HG03558 (cell line): ENCODE results near the gene SWAP70.

Experiments
- ATAC-seq: cut with Tn5 transposase; IDR thresholded peaks from one replicate; pipeline ENCODE4 v1.9.1; 2021; ENCODE audit warnings: moderate number of reproducible peaks; ENCODE audit not compliant: unreplicated experiment; ENCODE audit errors: extremely low read depth

The SWAP70 gene

DNA sequence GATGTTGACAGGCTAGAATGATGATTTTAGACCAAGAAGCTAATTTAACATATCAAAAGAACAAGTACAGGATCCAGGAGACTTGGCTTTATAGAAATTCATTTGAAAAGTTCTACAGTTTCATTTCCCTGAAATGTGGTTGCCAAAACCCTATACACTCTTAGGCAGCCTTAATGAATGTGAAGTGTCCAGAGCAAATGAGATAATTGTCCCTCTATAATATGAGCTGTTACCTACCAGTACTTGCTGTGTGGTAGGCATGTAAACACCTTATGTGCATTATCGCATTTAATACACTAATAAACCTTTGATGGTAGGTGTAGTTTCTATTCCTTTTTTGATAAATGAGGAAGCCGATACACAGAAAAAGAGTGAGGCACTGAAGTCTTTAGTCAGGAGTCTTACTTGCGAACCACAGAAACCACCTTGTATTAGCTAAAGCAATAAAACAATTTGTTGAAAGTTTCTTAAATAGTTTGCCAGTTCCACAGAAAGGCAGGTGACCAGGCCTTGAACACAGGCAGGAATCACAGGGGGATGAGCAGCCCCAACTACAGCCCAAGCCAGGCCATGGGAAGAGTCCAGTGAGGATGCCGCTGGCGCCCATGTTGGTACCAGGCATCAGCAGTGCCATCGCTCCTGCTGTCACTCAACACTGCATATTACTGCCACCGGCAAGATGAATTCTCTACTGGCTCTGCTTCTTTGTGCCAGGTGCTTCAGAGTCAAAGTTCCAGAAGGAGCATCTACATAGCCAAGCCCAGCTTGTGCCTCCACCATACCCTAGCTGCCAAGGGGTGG lies 81.7 kb downstream of the SWAP70 start:
- no peak for ATAC-seq

DNA sequence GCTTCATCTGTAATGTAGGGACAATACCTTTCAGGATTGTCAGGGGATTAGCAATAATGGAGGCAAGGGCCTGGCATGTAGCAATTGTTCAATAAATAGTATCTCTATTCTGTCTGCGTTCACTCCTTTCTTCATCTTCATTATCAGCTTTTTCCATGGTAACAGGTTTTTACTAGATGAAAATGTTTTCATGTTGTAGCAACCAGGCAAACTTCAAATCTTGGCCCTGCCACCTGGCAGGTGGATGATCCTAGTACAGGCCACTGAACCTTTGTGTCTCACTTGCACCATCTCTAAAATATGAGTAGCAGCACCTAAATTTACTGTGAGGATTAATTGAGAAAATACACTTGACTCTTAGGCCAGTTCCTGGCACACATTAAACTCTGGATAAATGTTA lies 83.4 kb downstream of the SWAP70 start:
- no peak for ATAC-seq

DNA sequence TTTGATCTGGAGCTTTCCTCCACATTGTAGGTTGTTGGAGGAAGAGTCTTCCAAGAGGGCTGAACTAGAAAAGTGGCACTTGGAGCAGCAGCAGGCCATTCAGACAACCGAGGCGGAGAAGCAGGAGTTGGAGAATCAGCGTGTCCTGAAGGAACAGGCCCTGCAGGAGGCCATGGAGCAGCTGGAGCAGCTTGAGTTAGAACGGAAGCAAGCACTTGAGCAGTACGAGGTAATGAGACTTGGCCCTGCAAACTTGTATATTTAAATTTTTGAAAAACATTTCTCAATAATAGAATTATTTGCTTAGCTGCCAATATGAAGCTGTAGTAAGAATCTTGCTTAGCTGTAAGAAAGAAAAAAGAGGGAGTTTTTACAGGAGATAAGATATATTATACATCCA lies 84.0 kb downstream of the SWAP70 start:
- ATAC-seq = no peak

DNA sequence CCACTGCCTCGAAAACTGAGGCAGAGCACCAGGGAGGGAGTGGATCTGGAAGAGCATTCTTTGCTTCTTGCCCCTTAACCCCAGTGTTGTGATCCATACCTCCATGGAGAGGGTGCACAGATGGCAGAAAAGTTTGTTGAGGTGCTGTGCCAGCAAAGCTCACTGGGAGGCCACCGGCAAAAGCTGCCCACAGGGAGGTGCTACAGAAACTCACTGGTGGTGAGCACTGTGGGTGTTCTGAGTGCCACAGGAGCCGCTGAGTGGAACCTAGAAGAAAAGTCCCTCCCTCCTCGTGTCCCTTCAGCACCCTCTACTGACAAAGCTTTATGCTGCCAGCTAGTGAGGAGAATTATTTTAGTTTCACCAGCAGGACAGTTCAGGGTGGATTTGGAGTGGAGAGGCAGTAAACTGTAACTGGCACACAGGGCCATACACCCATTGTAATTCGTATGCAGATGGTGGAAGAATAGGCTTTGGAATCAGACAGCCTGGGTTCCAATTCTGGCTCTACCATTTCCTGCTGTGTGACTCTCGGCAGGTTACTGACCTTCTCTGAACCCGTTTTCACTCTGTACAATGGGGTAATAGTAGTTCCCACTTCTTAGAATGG lies 84.6 kb downstream of the SWAP70 start:
- no peak for ATAC-seq

DNA sequence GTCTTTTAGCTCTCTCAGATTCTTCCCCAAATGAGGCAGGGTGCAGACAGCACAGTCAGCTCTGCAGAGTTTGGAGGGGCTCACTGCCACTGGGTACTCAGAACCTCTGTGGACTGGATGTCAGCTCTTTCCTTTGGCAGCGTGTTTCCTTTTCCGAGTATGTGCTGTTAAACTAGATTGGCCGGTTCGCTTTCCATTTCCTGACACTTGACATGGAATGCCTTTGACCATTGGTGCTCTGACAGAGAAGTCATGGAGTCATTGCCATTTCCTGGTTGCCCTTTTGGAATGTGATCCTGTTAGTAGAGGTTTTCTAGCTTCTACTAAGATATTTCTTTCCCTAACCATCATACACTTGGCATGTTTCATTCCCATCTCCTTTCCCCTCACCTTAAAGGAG lies 86.7 kb downstream of the SWAP70 start:
- ATAC-seq = no peak

DNA sequence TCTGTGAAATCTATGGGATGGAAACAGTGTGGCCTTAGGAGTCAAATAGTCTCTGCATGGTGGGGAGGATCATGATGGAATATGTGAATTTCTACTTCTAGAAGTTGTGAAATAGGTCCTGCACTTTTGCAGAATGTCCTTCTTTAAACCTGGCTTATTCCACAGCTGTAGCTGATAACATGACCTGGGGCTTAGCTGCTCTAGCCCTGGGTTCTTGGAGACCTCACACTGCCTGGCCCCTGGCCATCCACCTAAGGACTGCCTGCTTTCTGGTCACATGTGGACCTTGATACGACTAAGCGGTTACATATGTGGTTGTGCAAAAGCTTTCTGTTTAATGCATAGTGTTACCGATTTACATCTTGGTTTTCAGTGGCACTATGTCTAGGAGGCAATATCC lies 88.2 kb downstream of the SWAP70 start:
- no peak for ATAC-seq

DNA sequence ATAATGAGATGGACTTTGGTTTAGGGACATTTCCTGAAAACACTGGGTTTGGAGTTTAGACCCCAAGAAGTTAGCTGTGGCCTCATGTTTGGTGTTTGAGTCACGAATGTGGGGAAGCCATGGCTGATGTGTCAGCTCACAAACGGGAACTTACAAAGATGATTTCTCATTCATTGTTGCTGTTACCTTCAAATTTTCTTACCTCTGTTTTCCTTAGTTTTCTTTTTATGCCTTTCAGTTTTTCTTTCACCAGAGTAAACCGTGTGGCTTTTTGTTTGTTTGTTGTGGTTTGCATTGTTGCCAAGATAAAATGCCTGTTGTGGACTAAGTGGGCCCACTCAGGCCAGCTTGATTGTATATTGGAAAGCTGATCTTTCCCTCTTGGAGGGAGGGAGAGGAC lies 89.1 kb downstream of the SWAP70 start:
- no peak for ATAC-seq

DNA sequence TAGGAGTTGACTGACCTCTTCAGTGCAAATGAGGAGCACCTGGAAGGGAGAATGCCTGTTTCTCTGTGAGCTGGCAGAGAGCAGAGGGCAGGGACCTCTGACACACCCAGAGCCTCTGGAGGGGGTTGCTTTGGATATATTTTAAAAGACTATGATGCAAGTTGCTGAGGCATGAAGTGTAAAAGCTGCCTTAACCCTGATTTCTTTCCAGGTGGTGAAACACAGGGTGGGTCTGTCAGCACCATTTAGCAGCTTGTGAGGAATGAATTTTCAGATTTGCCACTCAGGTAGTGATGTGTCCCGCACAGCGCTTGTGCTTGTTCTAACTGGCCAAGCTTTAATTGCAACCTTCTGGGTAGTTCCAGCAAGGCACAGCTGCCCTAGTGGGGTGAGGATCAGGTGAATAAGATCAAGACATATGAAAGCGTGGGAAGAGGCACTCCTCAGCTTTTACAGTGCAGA lies 90.2 kb downstream of the SWAP70 start:
- no peak for ATAC-seq

DNA sequence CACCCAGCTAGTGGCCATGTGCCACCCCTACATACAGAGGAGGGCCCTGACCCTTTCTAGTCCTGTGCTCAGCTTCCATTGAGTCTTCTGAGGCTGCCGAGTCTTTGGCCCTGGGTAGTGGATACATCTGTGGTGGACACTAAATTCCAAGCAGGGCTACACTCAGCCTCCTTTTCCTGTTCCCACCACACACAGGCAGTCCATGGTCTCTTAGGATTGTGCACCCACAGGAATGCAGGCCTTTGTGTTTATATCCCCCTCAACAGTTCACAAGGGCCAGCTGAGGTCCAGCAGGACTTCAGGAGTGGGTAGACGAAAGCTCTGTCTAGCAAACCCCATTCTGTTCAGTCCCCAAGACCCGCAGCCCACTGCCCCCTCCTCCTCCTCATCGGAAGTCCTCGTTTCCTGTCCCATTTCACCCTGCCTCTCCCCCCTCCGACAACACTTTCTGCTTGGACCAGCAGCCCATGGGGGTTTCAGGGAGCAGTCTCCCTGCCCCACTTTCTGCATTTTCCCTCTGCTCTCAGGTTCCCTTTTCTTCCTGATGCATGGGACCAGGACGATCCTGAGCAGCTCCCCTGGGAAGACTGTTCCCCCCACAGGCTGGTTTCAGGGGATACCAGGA lies 91.8 kb downstream of the SWAP70 start:
- ATAC-seq = no peak

DNA sequence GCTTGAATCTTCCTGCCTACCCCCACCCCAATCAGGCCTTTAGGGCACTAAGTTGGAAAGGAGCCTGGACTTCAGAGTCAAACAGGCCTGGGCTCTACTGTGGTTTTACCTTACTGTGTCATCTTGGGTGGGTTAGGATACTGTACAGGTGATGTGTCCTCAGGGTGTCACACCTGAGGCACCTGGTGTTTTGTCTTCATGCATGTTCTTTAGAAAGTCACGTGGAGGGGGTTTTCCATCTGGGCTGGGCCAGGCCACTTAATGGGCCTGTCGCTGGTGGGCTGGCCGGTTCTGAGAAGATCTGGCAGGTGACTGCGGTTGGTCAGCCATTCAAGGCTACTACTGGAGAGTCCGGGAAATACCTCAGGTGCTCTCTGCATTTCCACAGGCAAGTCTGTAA lies 92.6 kb downstream of the SWAP70 start:
- no peak for ATAC-seq

DNA sequence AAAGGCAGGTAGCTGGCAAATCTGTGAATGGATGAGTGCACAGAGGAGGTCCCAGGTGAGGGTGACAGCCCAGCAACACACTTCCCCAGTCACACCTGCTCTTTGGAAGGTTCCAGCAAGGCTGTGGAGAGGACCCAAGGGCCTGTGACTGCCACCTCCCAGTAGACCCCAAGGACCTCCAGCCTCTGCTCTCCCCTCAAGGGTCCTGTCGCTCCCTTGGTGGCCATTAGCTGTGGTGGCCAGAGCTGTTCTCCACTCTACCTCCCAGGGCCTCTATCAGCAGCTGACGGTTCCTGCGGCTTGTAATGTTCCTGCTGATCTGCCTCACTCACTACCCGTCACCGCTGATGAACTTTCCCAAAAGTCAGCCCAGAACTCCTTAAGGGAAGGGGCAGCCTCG lies 93.0 kb downstream of the SWAP70 start:
- no peak for ATAC-seq

DNA sequence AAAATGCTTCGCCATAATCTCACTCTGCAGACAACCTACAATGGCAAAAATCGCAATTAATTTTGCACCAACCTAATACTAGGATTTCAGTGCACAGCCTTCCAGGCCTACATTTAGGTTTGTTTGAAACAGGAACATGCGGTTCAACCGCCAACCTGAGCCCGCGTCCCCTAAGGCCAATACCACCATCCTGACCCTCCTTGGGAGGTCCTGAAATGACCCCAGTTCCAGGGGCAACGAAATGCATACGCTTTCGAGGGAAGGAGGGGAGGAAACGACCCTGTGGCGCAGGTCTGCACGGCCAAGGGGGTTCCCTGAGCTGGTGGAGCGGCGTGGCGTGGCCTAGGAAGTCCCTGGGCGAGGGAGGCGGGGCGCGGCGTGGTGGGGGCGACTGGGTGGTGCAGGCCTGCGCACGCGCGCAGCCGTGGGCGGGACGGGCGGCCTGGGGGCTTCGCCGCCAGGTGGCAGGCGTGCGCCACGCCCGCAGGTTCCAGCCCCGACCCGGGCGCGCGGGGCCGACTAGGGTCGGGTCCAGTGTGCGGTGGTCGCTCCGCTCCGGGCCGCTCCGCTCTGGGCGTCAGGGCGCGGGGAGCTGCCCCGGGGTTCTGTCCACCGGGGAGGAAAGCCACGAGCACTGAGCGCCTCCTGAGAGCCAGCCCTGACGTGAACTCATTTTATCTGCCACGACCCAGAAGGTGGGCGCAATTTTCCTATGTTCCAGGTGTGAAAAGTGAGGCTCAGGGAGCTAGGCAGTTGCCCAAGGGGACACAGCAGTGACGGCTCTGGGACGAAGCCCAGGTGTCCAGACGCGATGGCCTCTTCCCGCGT lies 94.1 kb downstream of the SWAP70 start:
- ATAC-seq = peak; percentile 25

DNA sequence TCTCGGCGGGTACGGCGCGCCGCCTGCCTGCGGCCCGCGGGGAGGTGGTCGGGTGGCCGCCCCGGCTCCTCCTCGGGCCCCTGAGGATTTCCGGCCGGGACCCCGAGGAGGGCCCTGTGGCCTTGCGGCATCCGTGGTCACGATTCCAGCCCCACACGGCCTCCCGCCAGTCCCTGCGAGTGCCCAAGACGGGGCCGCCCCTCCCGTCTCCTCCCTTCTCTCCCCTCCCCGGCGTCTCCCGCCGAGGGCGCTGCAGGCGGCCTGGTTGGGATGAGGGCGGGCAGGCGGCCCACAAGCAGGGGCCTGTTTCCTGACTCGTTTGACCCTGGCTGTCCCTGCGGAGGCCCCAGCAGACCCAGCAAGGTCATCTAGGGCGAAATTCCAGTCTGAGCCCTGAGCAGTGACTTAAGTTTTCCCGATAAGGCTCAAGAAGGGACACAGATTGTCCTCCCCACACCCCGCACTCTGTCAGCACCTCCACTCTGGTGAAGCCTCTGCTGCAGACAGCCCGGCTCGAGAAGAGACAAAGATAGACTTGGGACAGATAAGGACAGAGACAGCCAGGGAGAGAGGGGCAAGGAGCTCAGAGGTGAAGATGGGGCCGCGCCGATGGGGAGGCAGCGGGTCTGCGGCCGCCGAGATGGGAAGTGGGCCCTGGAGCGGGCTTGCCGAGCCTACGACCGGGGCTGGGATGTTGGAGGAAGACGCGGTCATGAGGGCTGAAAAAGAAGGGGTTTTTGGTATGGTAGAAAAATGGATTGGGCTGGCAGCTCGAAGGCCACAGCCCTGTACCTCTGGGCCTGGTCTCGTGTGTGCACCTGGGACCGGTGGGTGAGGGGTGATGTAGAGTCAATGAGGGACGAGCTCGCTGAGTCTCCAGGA lies 95.0 kb downstream of the SWAP70 start:
- ATAC-seq = no peak

DNA sequence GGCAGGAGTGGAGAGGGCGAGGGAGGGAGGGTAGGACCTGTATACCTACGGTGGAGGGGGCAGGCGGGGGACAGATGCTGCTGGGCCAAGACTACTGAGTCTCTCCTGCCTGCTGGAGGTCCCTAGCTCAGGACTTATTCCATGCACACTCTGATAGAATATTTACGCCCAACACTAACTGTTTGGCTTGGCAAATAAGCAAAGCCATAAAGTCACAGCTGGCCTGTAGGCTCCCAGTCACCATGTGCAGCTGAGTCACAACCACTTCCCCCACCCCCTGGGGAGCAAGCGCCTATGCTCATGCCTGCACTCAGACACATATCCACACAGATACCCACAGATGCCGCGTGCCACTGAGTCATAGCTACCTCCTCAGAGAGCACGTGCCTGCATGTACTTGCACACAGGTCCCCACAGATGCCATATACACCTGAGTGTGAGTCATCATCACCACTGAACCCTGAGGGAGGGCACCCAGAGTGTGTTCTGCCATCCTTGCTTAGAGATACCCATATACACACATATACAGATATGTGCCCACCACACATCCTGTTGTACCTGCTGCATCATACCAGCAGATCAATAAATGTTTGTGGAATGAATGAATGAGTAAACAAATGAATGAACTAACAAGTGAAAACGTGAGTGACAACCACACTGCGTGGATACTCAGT lies 95.8 kb downstream of the SWAP70 start:
- peak; percentile 42 for ATAC-seq

DNA sequence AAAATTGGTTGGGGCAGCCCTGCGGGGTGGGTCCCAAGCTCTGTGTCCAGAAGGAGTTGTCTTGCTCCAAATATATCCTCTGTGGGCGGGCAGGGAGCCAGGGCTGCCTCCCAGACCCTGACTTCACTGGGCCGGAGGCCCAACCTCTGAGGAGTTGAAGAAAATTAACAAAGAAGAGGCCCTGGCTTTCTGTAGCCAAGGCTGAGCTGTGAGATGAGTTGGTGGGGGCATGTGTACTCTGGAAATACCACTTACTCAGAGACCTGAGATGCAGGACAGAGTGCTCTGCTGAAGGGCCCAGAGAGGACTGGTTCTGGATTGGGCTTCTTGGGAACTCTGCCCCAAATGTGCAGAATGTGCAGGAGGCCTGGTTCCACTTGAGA lies 96.3 kb downstream of the SWAP70 start:
- ATAC-seq = no peak

DNA sequence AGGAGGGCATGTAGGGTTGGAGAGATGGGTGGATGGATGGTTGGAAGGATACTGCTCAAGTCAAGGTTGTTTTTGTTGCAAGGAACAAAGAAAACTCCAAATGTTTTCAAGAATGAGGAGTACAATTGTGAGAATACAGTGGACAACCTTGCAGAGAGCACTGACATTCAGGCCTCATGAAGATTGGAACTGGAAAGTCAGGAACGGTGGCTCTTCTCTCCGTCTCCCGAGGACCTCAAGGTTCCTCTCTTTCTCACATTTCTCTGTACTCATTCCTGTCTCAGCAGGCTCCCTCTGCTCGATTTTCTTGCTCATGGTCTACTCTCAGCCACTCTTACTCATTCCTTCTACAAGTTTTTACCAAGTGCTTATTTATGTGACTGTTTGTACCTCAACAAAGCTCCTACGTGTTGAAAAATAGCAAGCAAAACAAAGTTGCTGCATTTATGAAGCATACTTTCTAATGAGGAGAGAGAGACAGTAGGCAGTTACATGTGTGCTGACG lies 97.6 kb downstream of the SWAP70 start:
- ATAC-seq = no peak

DNA sequence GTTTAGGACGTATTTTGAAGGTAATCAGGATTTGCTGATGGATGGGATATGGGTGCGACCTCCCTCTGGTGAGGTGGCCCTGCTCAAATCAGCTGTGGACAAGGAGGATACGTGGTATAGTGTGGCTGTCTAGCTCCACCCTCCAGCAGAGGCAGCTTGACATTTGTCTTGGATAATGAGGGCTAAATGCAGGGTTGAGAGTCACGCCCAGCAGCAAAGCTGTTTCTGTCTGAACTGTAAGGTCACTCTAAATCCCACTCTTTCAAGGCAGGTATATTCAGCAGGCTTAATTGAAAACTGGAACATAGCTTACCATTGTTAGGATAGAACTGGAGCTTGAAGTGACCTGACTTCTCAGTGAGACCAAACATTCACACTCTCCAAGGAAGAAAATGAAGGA lies 98.7 kb downstream of the SWAP70 start:
- no peak for ATAC-seq

DNA sequence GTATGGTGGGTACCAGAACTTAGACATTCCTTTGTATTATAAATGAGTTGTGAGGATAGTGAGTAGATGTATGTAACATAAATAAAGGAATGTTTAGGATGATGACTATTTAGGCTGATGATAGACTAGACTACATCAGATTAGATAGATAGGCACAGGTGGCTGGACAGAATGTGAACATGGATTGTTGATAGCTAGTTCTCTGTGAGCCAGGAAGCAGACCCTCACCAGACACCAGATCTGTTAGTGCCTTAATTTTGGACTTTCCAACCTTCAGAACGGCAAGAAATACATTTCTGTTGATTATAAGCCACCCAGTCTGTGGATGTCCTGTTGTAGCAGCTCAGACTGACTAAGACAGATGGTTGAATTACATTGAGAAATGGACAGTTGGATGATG lies 99.4 kb downstream of the SWAP70 start:
- no peak for ATAC-seq
